ENCODE data around the gene DNAH9. TPM values are rescaled to one million over a fixed set of nuclear protein-coding genes. Genes with fewer than 3 reads are reported as not detected.

DNAH9 gene
- total RNA-seq, 1 experiment from 2014 or later = 0.03 TPM

DNA sequence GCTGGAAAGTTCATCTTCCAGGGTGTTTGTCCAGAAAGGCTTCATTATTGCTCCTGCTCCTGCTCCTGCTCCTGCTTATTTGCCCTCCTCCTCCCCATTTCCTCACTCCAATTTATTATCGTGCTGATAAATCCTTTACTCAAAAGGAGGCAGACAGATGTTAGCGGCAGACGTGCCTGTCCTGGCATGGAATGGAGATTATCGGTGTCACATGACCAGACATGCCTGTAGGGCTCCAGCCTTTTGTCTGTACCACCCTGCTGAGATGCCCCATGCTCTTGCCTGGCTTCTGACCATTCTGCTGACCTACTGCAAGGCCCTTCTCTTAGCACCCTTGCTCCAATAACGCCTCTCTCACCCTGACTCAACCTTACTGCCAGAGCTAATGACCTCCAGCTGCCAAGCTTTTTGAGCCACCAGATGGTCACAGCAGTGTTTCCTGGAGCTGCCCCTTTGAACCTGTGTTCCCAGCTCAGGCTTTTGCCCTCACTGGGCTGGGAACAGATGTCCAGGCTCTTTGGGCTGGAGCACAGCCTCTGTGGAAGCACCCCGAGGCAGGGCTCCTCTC is 12.8 kb downstream of the DNAH9 start:
- no peak for DNase-seq (ENCODE audit: low spot score)

DNA sequence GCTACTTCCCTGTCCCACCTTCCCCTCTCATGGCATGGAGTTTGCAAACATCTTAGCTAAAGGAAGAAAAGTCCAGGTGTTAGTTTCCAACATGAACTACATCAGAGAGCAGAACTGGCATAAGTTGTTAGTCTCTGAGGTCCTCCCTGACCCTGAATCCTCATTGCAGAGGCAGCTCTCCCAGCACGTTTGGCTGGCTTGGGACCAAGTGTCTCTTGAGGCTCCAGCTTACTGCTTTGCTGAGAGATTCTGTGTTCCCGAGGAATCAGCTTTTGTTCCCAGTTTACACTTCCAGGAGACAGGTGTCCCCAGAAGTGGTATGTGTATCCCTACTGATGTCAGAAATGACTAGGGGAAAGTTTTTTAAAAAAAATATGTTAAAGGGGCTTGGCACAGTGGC is 14.7 kb downstream of the DNAH9 start:
- DNase-seq (ENCODE audit: low spot score) = no peak

DNA sequence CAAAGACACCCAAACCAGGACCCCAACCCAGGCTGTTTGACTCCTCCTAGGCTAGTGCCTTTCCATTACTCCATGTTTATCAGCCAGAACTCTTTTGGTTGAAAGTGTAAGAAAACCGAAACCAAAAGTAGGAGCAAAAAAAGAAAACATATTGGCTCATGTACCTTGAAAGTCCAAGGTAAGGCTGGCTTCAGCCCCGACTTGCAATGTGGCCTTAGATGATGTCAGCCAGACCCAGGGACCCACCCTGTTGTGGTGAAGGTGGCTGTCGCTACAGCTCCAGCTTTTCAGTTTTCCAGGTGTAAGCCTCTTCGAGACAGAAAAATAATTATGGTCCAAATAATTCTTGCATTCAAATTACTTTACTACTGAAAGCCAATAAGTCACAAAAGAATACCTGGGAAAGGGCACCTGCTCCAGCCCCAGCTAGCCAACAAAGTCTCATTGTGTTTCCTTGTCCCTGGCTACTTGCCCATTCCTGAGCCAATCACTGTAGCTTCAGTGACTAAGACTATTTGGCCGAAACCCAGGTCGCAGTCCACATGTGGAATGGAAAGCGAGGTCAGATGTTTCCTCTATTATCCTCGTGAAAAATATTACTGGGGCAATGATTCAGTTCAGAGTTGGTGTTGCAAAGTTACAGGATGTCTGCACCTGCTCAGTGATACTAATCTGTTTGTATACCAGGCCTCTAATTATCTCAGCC is 20.7 kb downstream of the DNAH9 start:
- peak; percentile 85 for DNase-seq (ENCODE audit: low spot score)

DNA sequence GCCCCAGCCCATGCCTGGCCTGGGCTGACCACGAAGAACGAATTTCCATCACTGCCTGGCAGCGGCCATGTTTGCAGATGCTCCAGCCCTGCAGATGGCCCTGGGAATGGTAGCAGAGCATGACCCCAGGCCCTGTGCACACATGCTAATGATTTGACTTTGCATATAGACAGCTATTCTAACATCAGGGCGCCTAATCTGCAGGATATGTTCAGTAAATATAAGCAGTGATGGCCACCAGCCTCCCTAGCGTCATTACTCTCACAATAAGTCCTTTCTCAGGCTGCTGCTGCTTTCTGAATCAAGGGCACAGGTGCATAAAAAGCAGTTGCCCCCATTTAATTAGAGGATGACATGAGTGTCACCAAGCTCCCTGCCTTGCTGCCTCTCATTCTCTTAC is 24.2 kb downstream of the DNAH9 start:
- no peak for DNase-seq (ENCODE audit: low spot score)

DNA sequence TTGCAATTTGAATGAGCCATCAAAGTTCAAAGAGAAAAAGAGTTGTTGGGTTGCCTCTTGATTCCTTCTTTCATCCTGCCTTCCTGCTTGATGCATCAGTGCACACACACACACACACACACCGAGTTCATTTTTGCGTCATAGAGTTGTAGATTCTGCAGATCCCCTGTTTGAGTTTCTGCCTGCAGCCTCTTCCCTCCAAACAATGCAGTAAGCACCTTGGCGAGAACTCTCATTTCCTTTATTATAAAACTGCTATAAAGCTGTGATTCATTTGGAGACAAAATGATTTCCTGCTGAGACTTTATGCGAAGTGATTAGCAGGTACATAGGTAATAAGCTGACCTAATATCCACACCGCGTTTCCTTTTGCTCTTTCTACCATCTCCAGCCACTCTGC is 26.7 kb downstream of the DNAH9 start:
- no peak for DNase-seq (ENCODE audit: low spot score)

DNA sequence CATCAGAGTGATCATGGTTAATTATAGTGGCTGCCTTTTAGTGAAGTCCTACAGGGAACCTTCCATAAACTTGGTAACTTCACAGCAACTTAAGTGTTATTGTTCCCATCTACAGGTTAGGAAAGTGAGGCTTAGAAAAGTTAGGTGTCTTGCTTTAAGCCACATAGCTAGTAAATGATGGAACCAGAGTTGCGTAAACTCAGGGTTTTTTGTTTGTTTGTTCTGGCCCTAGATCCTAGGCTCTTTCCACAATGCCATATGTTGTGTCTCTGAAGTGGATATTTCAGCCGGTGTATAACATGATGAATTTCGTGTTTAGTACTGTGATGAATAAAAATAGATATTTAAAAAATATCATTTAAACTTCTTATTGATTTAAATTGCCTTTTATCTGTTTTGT is 27.6 kb downstream of the DNAH9 start:
- no peak for DNase-seq (ENCODE audit: low spot score)

DNA sequence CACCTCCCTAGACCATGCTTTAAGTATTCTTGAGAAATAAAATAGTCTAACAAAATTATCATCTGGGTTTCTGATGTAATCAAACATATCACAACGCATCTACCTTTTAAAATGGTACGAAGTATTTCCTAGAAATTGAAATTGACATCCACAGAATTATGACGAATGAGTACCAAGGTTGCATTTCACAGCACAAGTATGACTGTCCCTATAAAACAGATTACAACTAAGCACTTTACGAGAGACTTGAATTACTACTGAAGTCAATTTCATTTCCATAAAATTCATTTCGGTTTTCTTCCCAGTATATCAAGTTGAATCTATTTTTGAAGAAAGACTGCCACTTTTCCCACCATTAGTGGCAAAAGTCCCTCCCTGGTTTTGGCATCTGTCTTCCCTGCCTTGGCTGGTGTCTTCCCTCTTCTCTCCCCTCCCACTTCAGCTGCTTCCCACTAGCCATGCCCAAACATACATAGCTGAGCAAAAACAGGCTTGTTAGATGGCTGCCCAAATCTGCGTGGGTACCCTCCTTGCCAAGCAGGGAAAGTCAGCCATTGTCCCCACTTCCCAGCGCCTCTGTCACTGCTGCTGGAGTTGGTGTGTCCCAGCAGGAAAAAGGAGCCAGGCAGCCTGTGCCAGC is 29.2 kb downstream of the DNAH9 start:
- no peak for DNase-seq (ENCODE audit: low spot score)

DNA sequence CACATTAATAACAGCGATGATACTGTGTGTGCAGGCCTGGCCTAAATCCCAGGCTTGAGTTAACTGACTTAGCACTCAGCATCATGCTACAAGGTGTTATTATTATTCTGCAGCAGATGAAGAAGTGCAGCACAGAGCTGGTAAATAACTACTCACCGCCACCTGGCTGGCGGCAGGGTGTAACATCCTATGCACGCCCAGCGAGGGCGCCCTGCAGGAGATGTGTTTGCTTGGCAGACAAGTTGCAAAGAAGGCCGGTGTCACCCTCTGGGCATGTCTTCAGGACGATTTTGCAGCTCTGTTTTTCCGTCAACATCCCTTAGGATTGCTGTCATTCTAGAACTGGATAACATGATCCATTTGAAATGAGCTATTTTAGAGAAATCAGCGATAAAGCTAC is 30.1 kb downstream of the DNAH9 start:
- peak; percentile 18 for DNase-seq (ENCODE audit: low spot score)

DNA sequence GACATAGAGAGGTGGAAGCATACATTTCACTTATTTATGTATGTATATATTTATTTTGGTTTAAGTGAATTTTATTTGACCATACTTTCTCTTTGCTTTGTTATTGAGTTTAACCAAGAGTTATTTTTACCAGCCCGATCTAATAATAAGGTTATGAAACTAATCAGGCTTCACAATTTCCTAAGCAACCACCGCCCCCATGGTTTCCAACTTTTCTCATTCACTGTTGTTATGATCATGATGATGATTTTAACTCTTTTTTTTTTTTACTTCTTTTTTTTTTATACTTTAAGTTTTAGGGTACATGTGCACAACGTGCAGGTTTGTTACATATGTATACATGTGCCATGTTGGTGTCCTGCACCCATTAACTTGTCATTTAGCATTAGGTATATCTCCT is 30.6 kb downstream of the DNAH9 start:
- no peak for DNase-seq (ENCODE audit: low spot score)

DNA sequence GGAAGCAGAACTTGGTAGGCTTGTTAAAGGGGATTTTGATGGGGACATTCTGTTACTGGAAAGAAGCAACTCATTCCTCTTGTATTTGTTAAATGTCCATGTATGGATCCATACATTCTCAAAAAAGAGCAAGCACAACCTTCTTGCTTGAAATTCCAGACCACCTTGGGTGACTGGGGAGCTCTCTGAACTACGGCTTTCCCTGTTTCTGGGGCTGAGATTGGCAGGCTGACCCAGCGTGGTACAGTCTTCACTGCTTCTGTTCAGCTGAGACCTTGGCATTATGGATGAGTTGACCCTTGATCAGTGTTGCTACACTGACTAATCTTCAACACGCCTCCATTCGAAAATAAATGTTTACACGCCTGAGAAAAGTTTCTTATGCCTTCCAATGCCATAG is 38.5 kb downstream of the DNAH9 start:
- DNase-seq (ENCODE audit: low spot score) = no peak

DNA sequence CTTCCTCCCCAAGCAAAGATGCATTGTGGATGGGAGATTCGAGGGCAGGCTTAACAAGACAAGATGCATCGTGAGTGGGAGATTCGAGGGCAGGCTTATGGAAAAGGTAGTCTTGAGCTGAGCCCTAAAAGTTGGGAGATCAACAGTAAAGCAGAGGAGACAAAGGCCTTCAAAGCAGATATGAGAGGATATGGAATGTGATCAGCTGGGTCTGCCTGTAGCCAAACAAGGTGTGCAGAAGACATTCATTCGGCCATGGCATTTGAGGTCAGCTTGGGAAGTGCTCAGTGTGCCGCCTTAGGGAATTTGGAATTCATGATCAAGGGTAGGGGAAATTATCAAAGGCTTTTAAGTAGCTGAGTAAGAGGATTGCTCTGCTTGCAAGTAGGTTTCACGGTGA is 39.5 kb downstream of the DNAH9 start:
- no peak for DNase-seq (ENCODE audit: low spot score)

DNA sequence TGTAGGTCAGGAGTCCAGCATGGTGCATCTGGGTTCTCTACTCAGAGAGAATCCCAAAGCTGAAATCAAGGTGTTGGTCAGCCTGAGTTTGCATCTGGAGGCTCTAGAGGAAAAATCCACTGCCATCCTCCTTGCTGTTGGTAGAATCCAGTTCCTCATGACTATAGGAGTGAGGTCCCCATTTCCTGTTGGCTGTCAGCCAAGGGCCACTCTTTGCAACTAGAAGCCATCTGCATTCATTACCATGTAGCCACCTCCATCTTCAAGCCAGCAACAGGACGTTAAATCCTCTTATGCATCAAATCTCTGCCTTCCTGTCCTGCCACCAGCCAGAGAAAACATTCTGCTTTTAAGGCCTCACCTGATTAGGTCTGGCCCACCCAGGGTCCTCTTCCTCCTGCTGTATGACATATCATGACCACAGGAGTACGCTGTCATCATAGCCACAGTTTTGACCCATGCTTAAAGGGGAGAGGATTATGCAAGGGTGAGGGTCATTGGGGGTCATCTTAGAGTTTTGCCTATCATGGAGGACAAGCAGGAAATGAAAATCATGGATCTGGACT is 40.5 kb downstream of the DNAH9 start:
- DNase-seq (ENCODE audit: low spot score) = no peak

DNA sequence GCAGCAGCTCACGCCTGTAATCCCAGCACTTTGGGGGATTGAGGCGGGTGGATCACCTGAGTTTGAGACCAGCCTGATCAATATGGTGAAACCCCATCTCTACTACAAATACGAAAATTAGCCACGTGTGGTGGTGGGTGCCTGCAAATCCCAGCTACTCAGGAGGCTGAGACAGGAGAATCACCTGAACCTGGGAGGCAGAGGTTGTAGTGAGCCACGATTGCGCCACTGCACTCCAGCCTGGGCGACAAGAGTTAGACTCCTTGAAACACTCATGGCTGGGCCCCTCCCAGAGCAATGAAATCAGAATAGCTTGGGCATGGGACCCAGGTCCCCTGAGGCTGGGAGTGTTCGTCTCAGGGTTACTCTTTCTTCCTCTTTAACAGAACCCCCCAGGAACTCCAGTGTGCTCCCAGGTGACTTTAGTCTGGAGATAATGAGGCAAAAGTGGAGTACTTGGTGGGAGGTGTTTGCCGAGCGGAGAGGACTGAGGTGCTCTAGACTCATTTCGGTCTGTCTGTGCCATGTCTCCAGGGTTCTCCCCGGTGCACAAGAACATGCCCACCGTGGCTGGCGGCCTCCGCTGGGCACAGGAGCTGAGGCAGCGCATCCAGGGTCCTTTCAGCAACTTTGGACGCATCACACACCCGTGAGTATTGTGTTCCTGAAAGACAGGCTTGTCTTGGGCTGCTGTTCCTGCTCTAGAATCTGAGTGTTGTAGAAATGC is 41.6 kb downstream of the DNAH9 start:
- DNase-seq (ENCODE audit: low spot score) = no peak

DNA sequence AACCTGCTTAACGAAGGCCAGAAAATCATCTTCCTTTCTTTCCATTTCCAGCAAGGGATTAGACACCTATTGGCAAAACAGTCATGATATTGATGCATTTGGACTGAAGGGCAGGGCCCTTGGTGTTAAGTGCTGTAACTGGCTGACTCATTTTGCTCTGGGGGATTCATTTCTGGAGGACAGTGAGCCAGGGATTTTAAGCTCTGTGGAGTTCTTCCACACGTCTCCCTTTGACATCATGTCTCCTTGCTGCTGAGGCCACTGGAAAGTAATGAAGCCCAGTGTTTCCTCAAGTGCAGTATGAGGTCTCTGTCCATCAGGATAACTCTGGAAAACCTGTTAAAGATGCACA is 42.2 kb downstream of the DNAH9 start:
- no peak for DNase-seq (ENCODE audit: low spot score)

DNA sequence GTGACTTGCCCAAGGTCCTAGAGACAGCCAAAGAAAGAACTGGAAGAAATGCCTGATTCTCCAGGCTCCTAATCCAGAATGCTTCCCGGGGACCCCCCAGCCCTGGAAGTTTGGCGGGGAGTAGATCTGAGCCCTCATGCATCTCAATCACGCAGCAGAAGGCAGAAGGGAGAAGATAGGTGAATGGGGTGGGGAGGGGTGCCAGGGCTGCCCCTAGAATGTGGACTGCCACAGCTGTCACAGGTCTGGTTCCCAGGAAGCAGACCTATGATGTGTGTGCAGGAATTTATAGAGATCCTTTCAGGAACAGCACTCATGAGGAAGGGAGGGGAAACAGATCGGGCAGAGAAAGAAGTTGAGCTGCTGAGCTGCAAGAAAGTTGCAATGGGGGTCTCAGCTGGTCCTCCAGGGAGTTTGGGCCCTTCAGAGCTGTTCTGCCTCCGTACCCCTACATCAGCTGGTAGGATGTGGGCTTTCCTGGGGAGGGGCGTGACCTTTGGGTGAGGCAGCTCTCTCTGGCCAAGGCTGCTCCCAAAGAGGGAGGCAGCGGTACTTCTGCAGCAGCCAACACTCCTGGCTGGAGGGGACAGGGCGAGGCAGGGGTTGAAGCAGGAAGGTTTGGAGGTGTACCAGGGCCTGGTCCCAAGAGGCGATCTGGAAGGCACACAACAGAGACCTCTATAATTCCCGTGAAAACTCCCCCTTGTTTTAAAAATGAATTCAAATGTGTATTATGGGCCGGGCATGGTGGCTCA is 43.4 kb downstream of the DNAH9 start:
- no peak for DNase-seq (ENCODE audit: low spot score)

DNA sequence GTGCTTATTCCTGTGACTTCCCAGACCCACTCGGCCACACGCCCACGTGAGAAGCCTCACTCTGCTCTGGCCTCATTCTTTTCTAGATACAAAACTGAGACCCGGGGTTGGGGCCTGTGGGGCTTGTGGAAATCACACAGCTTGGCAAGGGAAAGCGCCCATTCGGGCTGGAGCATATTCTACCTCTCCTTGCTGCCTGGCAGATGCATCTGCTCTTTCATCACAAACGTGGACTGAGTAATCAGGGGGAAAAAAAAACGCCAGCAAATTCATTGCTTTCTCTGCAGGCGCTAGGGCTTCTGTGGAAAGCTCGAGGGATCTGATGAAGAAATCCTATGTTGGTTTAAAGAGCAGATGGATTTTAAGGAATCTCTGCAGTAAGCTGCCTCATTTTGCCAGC is 44.4 kb downstream of the DNAH9 start:
- no peak for DNase-seq (ENCODE audit: low spot score)

DNA sequence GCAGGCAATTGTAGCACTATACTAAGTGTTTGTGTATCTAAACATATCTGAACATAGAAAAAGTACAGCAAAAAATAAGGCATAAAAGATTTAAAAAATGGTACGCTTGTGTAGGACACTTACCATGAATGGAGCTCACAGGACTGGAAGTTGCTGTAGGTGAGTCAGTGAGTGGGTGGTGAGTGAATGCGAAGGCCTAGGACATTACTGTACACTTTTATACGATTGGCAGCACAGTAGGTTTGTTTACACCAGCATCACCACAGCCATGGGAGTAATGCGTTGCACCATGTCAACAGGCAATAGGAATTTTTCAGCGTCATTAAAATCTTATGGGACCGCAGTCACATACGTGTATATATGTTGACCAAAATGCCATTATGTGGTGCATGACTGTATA is 45.6 kb downstream of the DNAH9 start:
- DNase-seq (ENCODE audit: low spot score) = no peak

DNA sequence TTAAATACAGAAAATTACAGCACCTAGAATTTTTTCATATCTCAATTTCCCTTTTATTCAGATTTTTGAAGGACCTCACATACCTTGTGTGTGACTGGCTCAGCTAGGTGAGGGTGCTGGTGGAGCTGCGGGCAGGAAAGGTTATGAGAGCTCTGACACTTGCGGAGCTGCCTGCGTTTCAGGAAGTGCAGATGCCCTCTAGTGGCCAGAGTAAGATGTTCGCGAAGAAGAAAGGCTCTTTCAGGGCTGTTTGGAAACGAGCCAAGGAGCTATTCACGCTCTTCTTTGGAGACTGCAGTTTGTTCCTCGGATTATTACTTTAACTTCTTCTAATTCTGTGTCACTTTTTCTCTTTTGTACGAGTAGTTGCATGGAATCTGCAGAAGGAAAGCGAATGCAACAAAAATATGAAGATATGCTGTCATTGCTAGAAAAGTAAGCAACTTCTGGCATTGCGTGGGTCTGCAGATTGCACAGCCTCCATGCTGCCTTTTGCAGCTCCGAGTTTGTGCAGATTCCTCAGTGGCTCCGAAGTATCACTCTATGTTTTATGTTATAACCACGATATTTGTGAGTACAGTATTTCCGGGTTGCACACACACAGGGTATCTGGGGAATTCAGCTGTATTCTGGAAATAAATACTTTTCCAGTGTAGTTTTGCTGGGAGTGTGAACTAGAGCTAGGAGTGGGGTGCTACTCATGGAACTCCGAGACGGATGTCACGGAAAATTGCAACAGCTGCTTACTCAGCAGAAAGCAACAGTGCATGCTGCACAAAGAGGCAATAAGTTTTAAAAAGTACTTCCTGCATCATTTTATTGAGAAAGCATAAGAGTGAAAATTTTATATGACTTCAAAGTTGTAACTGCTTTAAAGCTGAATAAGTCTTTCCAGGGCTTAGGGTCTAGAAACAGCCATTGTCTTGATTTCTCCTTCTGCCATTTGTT is 46.3 kb downstream of the DNAH9 start:
- DNase-seq (ENCODE audit: low spot score) = peak; percentile 72

DNA sequence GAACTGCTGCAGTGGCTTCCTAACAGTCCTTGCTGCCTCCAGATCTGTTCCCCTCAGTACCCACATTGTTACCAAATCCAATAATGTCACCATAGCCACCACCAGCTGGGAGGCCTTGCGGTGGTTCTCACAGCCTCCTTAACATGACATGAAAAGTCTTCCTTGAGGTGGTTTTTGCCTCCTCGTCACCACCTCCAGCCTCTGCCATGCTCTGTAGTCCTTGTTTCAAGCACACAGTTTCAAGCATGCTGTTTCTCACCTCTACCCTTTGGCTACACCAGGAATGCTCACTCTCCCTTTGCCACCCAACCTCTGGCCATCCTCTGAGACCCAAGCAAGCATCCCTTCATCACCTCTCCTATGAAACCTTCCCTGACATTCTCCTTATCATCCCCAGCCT is 47.2 kb downstream of the DNAH9 start:
- DNase-seq (ENCODE audit: low spot score) = no peak

DNA sequence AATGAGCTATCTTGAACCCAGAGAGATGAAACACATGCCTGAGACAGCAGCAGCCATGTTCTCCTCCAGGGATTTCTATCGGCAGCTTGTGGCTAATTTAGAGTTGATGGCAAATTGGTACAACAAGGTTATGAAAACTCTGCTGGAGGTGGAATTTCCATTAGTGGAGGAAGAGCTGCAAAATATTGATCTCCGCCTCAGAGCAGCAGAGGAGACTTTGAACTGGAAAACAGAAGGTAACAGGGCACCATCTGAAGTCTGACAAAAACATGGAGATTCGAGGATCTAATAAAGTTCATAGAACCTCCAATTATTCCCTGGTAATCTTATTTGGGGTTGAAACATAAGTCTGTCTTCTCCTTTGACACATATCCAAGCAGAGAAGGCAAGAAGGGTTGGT is 52.8 kb downstream of the DNAH9 start:
- DNase-seq (ENCODE audit: low spot score) = no peak

DNA sequence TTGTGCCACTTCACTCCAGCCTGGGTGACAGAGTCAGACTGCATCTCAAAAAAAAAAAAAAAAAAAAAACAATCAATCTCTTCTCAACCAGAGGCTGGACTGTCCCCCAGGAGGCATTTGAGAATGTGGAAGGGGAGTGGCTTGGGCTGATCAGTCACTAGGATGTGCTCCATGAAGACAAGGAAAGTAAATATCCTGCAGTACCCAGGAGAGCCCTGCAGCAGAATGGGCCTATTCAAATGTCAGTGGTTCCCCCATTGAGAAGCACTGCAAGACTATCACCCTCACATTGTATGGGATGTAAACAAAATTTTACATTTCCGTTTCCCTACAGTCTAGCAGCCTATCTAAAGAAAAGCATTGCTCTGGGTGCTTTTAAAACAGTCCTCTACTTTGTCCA is 70.3 kb downstream of the DNAH9 start:
- DNase-seq (ENCODE audit: low spot score) = no peak
